Raji (cell line): ENCODE data around the gene HCN3.

ENCODE experiments used
- POLR2A ChIP-seq: IDR thresholded peaks from 2 replicates; pipeline ENCODE4 v1.6.1; 2011; ENCODE audit warnings: low read depth, low read length, control low read depth; ENCODE audit not compliant: insufficient read depth

Gene HCN3

GRCh38 chr1:155300024-155300423 is 22.8 kb downstream of the HCN3 start:
- no peak for TF ChIP-seq POLR2A

GRCh38 chr1:155300553-155301329 is 23.5 kb downstream of the HCN3 start:
- no peak for TF ChIP-seq POLR2A

GRCh38 chr1:155301342-155301841 is 24.1 kb downstream of the HCN3 start, which contains the start of gene PKLR:
PKLR (minus strand) TSS chr1:155301438; CDS start chr1:155301395, 43 bp downstream.
- TF ChIP-seq POLR2A: no peak

DNA sequence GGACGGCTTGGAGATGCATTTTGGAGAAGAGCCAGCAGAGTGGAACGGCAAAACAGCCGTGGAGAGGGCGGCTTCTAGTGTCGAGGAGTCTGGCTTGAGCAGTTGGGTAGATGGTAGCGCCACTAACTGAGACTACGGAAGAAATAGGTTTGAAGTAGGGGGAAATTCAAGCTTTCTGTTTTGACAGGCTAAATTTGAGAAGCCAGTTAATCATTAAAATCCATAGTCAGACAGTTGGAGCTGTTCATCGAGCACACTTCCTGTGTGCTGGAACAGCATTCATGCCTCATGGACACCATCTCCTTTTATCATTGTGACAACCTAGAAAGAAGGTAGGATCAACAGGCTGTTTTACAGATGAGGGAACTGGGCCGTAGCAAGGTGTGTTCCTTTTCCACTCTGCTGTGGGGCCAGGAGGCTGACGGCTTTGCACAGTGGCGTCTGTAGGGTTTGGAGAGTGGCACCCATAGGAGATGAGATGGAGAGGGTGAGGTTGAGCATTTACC is 27.3 kb downstream of the HCN3 start:
- no peak for TF ChIP-seq POLR2A

GRCh38 chr1:155305881-155306391 is 28.7 kb downstream of the HCN3 start:
- TF ChIP-seq POLR2A: no peak

DNA sequence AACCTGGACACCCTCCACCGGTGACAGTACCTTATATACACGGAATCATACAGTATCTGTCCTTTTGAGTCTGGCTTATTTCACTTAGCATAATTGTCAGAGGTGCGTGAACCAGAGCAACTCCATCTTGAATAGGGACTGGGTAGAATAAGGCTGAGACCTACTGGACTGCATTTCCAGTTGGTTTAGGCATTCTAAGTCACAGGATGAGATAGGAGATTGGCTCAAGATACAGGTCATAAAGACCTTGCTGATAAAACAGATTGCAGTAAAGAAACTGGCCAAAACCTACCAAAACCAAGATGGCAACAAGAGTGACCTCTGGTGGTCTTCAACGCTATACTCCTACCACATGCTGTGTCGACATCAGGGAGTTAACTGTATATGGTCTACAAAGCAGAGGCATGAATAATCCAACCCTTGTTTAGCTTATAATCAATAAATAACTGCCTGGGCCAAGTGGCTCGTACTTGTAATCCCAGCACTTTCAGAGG is 30.0 kb downstream of the HCN3 start:
- no peak for TF ChIP-seq POLR2A

GRCh38 chr1:155308493-155309422 is 31.5 kb downstream of the HCN3 start, which contains the start of gene FDPS:
FDPS (plus strand) TSS chr1:155308866; CDS start chr1:155309790, 924 bp downstream.
- peak; percentile 73 for TF ChIP-seq POLR2A

- peak; percentile 33; the same call in 1 of the 2 replicates for TF ChIP-seq POLR2A
Observed at GRCh38 chr1:155309423-155310021, 32.3 kb downstream of the HCN3 start.

DNA sequence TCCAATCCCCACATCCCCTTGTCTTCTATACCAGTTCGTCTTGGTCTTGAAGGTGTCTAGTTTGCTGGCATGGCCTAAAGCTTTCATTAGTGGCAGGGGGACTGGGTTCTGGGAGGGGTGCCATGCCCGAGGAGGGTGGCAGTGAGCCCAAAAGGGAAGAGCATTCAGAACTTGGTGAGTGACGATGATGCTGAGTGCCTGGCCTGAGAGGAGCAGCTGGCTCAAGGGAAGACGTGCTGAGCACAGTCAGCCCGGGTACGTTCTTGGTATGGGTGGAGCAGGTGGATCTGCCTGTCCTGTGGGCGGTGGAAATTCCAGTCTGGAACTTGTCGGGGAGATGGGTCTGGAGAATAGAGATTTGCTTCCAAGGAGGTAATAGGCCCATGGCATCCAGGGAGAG is 36.0 kb downstream of the HCN3 start:
- TF ChIP-seq POLR2A: no peak

DNA sequence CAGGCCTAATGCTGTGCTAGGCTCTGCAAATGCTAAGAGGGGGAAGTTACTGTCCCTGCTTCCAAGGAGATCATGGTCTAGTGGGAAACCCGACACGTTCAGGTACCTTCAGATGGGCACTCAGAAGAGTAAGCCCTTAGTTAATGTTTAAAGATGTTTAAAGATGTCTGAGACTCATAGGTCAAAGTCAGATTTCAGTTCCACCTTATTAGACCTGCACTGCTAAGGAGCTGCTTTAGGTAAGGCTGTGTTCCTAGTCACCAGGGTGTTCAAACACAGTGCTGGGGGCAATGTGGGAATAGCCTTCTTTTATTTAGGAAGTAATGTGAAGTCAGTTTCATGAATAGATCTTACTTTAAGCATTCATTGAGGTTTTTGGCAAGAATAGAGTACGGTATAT is 39.7 kb downstream of the HCN3 start:
- TF ChIP-seq POLR2A: no peak

DNA sequence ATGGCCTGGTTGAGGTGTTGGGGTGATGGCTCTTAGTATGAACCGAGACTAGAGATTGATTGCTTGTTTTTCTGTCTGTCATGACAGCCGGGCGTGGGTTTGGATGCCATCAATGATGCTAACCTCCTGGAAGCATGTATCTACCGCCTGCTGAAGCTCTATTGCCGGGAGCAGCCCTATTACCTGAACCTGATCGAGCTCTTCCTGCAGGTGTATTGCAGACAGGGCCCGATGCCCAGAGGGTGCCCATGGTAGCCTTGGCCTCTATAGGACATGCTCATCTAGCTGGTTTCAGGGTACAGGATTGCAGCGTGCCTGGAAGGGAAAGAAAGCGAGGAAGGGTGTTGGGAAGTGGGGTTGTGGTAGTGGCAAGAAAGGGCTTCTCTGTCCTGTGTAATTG is 40.8 kb downstream of the HCN3 start:
- no peak for TF ChIP-seq POLR2A

GRCh38 chr1:155319536-155319935 is 42.3 kb downstream of the HCN3 start:
- peak; percentile 34; the same call in 1 of the 2 replicates for TF ChIP-seq POLR2A

- no peak for TF ChIP-seq POLR2A
Observed at GRCh38 chr1:155320252-155320651, 43.0 kb downstream of the HCN3 start.
